ENCODE data around the gene ZNF337. TPM values are rescaled to one million over a fixed set of nuclear protein-coding genes. Genes with fewer than 3 reads are reported as not detected.

Gene ZNF337
- total RNA-seq, 1 donor from 2014 or later, result 15.6 TPM

DNA sequence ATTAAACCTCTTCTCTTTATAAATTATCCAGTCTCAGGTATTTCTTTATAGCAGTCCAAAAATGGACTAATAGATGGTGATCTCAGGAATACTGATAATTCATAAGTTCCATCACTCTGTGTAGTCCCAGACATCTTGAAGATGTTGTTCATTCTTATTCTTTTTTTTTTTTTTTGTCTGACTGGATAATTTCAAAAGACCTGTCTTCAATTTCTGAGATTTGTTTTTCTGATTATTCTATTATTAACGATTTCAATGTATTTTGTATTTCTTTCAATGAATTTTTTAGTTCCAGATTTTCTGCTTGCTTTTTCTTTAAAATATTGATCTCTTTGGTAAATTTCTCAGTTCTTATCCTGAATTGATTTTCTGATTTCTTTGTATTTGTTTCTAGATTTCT is 29.7 kb upstream of the ZNF337 start:
- no peak for FAIRE-seq

DNA sequence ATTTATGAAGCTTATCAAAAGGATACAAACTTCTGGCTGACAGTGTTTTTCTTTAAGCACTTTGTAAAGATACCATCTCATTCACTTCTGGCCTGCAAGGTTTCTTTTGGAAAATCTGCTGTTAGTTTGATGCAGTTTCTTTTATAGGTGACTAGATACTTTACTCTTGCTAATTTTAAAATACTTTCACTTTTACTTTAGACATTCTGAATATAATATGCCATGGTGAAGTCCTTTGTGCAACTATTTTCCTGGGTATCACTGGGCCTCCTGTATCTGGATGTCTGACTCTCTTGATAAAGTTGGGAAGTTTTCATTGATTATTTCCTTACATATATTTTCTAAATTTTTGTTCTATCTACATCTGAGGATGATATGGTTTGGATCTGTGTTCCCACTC is 29.0 kb upstream of the ZNF337 start:
- H3K4me1 ChIP-seq (ENCODE audit: insufficient read depth, low read length), result no peaks in the 10 kb centered on the region
- no peak overlapping the region for H3K4me2 ChIP-seq (ENCODE audit: low read length)
- H3K27me3 Mint-ChIP-seq (ENCODE audit: low read depth, unreplicated experiment), result no peaks in the 10 kb centered on the region
- no peaks in the 10 kb centered on the region for H3K79me2 ChIP-seq (ENCODE audit: insufficient read depth, low read length)
- H3K27me3 ChIP-seq (ENCODE audit: insufficient read depth, low read length), result no peaks in the 10 kb centered on the region
- H3K27ac Mint-ChIP-seq (ENCODE audit: unreplicated experiment), result no peak overlapping the region
- DNase-seq (ENCODE audit: low read depth) (no peak), FAIRE-seq (peak; percentile 5)
- H3K9me3 ChIP-seq (ENCODE audit: insufficient read depth, low read depth, low read length), result no peaks in the 10 kb centered on the region
- H3K4me3 ChIP-seq (ENCODE audit: insufficient read depth, low read depth, low read length), result no peak overlapping the region
- H3K4me1 Mint-ChIP-seq (ENCODE audit: low read depth, unreplicated experiment), result no peaks in the 10 kb centered on the region
- TF ChIP-seq EZH2 (IDR thresholded peaks at IDR 0.05; ENCODE audit: insufficient read depth, low read length), result no peak
- TF ChIP-seq, protein P1, sequence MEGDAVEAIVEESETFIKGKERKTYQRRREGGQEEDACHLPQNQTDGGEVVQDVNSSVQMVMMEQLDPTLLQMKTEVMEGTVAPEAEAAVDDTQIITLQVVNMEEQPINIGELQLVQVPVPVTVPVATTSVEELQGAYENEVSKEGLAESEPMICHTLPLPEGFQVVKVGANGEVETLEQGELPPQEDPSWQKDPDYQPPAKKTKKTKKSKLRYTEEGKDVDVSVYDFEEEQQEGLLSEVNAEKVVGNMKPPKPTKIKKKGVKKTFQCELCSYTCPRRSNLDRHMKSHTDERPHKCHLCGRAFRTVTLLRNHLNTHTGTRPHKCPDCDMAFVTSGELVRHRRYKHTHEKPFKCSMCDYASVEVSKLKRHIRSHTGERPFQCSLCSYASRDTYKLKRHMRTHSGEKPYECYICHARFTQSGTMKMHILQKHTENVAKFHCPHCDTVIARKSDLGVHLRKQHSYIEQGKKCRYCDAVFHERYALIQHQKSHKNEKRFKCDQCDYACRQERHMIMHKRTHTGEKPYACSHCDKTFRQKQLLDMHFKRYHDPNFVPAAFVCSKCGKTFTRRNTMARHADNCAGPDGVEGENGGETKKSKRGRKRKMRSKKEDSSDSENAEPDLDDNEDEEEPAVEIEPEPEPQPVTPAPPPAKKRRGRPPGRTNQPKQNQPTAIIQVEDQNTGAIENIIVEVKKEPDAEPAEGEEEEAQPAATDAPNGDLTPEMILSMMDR (IDR thresholded peaks at IDR 0.05; ENCODE audit: insufficient read depth, low read depth, low read length), result no peak
- H3K9me3 Mint-ChIP-seq (ENCODE audit: unreplicated experiment), result peaks cover 11% of the 10 kb centered on the region
- no peak overlapping the region for H2AFZ ChIP-seq (ENCODE audit: low read depth, low read length)
- H4K20me1 ChIP-seq (ENCODE audit: insufficient read depth, low read length), result no peaks in the 10 kb centered on the region
- no peak overlapping the region for H3K4me3 Mint-ChIP-seq (ENCODE audit: unreplicated experiment)
- H3K27ac ChIP-seq (ENCODE audit: low read depth, low read length), result no peak overlapping the region
- H3K9ac ChIP-seq (ENCODE audit: low read length), result no peak overlapping the region
- H3K36me3 Mint-ChIP-seq (ENCODE audit: low read depth, unreplicated experiment), result peaks cover 12% of the 10 kb centered on the region
- H3K36me3 ChIP-seq (ENCODE audit: insufficient read depth, low read length), result no peaks in the 10 kb centered on the region

More for the DNA sequence above, 29.7 kb upstream of the ZNF337 start:
- Histone ChIP-seq H3K27me3 (ENCODE audit: insufficient read depth, low read length) (no peaks in the 10 kb centered on the region), H3K4me1 (ENCODE audit: insufficient read depth, low read length) (no peaks in the 10 kb centered on the region), H2AFZ (ENCODE audit: low read depth, low read length) (no peak overlapping the region), H3K9ac (ENCODE audit: low read length) (no peak overlapping the region), H4K20me1 (ENCODE audit: insufficient read depth, low read length) (no peaks in the 10 kb centered on the region), H3K9me3 (ENCODE audit: insufficient read depth, low read depth, low read length) (no peaks in the 10 kb centered on the region), H3K79me2 (ENCODE audit: insufficient read depth, low read length) (no peaks in the 10 kb centered on the region), H3K4me2 (ENCODE audit: low read length) (no peak overlapping the region), H3K4me3 (ENCODE audit: insufficient read depth, low read depth, low read length) (no peak overlapping the region), H3K36me3 (ENCODE audit: insufficient read depth, low read length) (no peaks in the 10 kb centered on the region), H3K27ac (ENCODE audit: low read depth, low read length) (no peak overlapping the region)
- no peak for DNase-seq (ENCODE audit: low read depth)
- H3K4me3 Mint-ChIP-seq (ENCODE audit: unreplicated experiment), result no peak overlapping the region
- H3K36me3 Mint-ChIP-seq (ENCODE audit: low read depth, unreplicated experiment), result peaks cover 10% of the 10 kb centered on the region
- H3K9me3 Mint-ChIP-seq (ENCODE audit: unreplicated experiment), result peaks cover 11% of the 10 kb centered on the region
- H3K4me1 Mint-ChIP-seq (ENCODE audit: low read depth, unreplicated experiment), result no peaks in the 10 kb centered on the region
- no peak overlapping the region for H3K27ac Mint-ChIP-seq (ENCODE audit: unreplicated experiment)
- no peaks in the 10 kb centered on the region for H3K27me3 Mint-ChIP-seq (ENCODE audit: low read depth, unreplicated experiment)
- TF ChIP-seq EZH2 (IDR thresholded peaks at IDR 0.05; ENCODE audit: insufficient read depth, low read length), result no peak
- TF ChIP-seq, protein P1 (IDR thresholded peaks at IDR 0.05; ENCODE audit: insufficient read depth, low read depth, low read length), result no peak

DNA sequence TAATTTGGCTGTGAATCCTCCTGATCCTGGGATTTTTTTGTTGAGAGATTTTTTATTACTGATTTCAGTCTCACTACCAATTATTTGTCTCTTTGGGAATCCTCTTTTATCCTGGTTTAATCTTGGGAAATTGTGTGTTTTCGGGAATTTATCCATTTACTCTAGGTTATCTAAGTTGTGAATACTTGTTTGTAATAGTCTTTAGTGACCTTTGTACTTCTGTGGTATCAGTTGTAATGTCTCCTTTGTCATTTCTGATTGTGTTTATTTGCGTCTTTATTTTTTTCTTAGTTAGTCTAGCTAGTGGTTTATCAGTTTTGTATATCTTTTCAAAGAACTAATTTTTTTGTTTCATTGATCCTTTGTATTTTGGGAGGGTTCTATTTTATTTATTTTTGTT is 27.3 kb upstream of the ZNF337 start:
- no peak for FAIRE-seq

More for the DNA sequence above, 27.3 kb upstream of the ZNF337 start:
- DNase-seq (ENCODE audit: low read depth), result no peak
- Histone ChIP-seq H3K9me3 (ENCODE audit: insufficient read depth, low read depth, low read length) (no peaks in the 10 kb centered on the region), H3K27me3 (ENCODE audit: insufficient read depth, low read length) (no peaks in the 10 kb centered on the region), H4K20me1 (ENCODE audit: insufficient read depth, low read length) (no peaks in the 10 kb centered on the region), H2AFZ (ENCODE audit: low read depth, low read length) (no peak overlapping the region), H3K36me3 (ENCODE audit: insufficient read depth, low read length) (no peaks in the 10 kb centered on the region), H3K27ac (ENCODE audit: low read depth, low read length) (no peak overlapping the region), H3K9ac (ENCODE audit: low read length) (no peak overlapping the region), H3K4me2 (ENCODE audit: low read length) (no peak overlapping the region), H3K79me2 (ENCODE audit: insufficient read depth, low read length) (no peaks in the 10 kb centered on the region), H3K4me3 (ENCODE audit: insufficient read depth, low read depth, low read length) (no peak overlapping the region), H3K4me1 (ENCODE audit: insufficient read depth, low read length) (no peaks in the 10 kb centered on the region)
- no peak for TF ChIP-seq EZH2 (IDR thresholded peaks at IDR 0.05; ENCODE audit: insufficient read depth, low read length)
- TF ChIP-seq, protein P1 (IDR thresholded peaks at IDR 0.05; ENCODE audit: insufficient read depth, low read depth, low read length), result no peak
- Mint-ChIP-seq H3K36me3 (ENCODE audit: low read depth, unreplicated experiment) (peaks cover 19% of the 10 kb centered on the region), H3K4me1 (ENCODE audit: low read depth, unreplicated experiment) (no peaks in the 10 kb centered on the region), H3K27me3 (ENCODE audit: low read depth, unreplicated experiment) (no peaks in the 10 kb centered on the region), H3K27ac (ENCODE audit: unreplicated experiment) (no peak overlapping the region), H3K9me3 (ENCODE audit: unreplicated experiment) (peaks cover 12% of the 10 kb centered on the region), H3K4me3 (ENCODE audit: unreplicated experiment) (no peak overlapping the region)
